GM19395 (cell line): ENCODE data around the gene BIK.

Source experiments
- ATAC-seq: cut with Tn5 transposase; IDR thresholded peaks from one replicate; pipeline ENCODE4 v1.9.1; 2021; ENCODE audit warnings: mild to moderate bottlenecking, moderate library complexity; ENCODE audit not compliant: unreplicated experiment

BIK gene

DNA sequence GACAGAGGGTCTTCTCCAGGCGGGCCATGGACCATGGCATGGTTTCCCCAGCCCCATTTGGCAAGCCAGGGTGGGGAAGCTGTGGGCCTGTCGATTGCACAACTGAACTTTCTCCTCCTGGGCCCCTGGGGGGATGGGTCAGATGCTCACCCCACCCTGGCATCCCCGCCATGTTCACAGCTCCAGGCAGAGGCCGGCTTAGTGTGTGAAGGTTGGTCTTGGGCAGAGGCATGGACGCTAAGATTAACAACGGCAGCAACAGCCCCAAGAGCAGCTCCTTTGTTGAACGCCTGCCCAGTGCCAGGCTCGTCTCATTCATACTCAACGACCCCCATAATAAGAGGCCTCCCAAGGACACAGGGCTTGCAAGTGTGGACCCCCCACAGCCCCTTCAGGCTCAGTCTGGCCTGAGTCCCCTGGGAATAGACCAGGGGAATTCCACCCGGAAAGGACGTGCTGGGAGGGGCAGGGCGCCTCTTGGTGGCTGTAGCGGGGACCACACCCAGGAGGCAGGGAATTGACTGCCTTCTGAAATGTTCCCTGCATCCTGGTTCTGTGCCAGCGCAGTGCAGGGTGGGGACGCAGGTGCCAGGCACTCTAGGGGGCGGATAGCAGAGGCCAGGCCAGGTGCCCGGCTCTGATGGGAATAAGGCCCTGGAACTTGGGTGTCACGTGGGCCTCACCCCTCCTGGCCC is 49.1 kb downstream of the BIK start:
- ATAC-seq, result no peak

DNA sequence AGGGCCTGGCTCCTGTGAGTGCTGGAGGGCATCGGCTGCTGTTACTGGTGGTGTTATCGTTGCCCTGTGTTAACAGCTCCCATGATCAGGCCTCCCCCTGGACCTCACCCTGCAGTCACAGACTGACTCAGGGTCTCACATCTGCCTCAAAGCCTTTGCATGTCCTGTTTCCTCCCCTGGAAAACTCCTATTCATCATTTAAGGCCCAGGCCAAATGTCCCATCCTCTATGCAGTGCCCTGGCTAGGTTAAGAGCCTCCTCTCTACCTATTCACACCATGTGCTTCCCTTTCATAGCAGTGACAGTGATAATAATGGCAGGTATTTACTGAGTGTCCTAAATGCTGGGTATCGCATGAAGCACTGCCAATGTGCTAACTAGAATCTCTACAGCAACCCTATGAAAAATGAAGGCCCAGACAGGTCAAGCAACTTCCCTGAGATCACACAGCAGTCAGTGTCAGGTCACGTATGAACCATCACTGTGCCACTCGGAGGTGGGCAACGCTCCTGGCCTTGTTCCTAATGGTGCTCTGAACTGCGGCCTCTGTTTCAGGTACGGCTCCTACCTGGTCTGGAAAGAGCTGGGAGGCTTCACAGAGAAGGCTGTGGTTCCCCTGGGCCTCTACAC is 50.1 kb downstream of the BIK start:
- no peak for ATAC-seq

- ATAC-seq, result no peak
These were observed 52.0 kb downstream of the BIK start for GRCh38 chr22:43162412-43163150.

DNA sequence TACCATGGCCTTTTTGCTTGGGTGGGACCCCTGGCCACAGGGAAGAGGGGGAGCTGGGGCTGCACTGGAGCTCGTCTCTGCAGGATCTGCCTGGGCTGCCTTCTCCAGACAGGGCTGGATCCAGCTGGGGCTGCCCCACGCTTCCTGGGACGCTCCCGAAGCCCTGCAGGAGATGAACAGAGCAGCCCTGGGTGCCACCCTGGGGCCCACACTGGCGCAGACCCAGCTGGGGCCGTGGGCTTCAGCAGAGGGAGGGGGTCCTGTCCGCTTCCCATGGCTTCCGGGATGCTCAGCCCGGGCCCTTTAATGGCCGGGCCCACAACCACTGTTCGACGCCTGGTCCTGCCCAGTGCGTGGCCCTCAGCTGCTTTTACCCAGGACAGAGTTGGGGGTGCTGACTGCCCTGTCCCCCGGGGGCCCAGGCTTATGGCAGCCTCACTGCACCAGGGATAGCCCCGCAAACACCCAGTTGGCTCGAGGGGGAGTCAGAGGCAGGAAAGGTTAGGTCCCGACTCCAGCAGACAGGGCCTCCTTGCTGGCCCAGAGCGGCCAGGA is 52.8 kb downstream of the BIK start:
- no peak for ATAC-seq

DNA sequence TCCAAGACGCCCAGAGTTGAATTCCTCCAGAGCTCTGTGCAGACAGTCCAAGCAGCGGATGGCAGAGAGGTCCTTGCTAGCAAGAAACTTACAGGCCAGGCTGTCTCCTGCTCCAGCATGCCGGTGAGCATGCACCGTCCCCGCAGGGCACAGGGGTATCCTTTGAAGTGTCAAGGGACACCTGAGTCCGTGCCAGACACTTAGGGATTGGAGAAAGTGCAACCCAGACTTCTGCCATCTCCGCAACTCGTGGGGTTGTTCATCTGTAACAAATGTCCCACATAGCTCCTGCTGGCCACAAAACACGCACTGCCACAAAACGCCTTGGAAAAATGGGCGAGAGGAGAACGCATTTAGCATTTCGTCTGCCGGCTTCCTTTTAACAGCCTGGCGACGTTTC is 54.1 kb downstream of the BIK start:
- ATAC-seq, result no peak

- ATAC-seq, result no peak
These were observed 55.8 kb downstream of the BIK start for GRCh38 chr22:43166132-43166930.

DNA sequence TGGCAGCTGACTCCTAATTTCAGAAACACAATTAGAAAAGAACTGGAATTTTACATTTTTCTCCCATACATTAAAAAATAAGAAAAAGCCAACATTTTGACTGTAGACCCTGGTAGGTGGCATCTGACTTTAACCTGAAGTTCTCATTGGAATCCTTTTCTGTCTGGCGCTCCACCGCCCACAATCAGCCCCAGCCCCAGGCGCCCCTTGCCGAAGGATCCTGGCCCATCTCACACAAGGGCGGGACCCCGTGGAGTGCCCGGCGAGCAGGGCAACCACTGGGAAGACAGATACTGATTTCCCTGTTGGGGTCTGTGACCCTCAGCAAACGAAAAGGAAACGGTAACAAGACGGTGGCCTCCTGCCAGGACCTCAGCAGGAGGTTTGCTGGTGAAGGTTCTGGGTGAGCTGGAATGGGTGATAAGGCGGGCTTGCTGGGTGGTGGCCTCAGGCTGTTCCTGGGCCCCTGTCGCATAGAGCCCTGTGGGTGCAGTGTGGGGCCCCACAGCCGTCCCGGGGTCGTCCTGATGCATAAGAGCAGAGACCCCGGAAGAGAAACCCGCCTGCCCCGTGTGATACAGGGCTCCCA is 56.5 kb downstream of the BIK start:
- no peak for ATAC-seq

DNA sequence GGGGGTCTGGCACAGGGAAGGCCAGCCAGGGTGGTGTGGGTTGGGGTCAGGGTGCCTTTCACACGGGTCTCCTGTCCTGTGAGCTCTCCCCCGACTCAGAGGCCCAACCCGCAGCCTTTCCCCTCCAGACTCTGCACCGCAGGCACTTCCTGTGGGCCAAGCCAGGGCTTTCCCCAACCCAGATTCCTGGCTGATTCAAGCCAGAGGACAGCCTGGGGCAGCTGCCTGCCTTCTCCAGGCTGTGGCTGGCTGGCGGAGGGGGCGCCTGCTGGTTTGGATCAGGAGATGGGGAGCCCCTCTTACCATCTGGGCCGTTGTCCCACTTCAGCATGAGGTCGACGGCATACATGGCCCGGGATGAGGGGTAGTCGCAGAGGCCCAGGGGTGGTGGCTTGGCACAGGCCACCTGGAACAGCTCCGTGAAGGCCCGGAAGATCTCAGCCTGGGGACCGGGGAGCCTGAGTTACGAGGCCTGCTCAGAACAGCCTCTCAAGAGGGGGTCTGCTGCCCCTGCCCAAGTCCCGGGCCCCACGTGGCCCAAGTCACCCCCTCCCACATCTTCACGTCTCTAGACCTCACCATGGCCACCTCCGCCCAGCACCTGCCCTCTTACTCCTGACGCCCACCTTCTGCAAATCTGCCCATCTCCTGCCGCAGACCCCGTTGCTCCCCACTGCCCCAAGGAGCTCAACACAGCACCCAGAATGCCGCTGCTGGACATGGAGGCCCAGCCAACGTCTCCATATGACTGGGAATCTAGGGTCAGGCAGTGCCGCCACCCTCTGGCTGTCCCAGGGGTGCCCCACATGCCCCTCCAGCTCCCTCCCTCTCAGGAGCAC is 58.1 kb downstream of the BIK start:
- ATAC-seq, result no peak

GRCh38 chr22:43169310-43170130 is 59.0 kb downstream of the BIK start:
- no peak for ATAC-seq

GRCh38 chr22:43170131-43170480 is 59.6 kb downstream of the BIK start:
- ATAC-seq, result no peak

GRCh38 chr22:43171019-43171491 is 60.5 kb downstream of the BIK start:
- no peak for ATAC-seq

GRCh38 chr22:43171607-43172006 is 61.1 kb downstream of the BIK start:
- no peak for ATAC-seq

DNA sequence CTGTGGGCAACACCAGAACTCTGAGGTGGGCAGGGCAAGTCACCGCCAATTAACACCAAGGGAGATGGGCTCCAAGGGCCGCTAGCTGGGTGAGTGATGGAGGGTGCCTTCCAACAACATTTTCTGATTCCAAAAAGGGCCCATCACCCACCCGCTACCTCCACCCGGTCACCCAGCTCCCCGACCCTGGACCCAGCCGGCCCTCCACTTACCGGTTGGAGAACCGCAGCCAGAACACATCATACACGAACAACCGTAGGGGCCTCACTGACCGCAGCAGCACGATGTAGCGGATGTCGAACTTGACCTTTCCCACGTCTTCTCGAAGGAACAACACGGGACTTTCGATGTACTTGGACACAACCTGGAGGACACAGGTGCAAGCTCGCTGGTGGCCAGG is 61.6 kb downstream of the BIK start:
- ATAC-seq, result no peak

DNA sequence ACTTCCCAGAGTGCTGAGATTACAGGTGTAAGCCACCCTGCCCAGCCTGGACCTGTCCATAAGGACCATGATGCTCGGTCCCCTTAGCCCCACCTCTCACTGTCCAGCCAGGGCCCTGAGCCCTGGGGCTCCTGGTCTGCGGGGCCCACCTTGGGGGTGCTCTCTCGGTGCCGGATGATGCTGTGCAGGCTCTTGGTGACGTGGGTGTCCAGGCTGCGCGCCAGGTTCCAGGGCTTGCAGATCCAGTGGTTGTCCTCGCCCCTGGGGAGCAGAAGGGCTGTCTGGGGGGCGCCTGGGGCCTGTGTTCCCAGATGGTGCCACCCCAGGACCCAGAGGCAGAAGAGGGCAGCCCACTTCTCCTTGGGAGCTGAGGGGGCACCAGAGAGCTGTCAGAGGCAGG is 63.0 kb downstream of the BIK start:
- ATAC-seq, result no peak

GRCh38 chr22:43173976-43174720 is 63.6 kb downstream of the BIK start:
- ATAC-seq, result no peak

GRCh38 chr22:43174941-43175531 is 64.5 kb downstream of the BIK start:
- no peak for ATAC-seq

DNA sequence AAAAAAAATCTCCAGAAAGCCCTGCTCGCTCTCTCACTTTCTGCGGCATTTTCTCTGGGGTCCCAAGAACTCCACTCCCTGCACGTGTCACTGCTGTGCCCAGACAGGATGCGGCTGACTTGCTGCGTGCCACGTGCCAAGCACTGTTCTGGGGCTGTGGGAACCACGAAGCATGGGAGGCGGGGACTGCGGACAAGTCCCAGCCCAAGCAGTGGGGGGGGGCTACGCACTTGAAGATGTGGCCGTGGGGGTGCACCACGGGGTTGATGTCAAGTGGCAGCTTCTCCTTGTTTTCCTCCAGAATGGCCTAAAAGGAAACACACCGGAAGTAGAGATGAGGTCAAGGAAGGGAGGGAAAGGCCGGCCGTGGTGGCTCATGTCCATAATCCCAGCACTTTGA is 65.5 kb downstream of the BIK start:
- no peak for ATAC-seq

GRCh38 chr22:43177479-43177878 is 66.9 kb downstream of the BIK start:
- no peak for ATAC-seq
